ENCODE results near the gene FBLN1.
A peak's percentile ranks its signal among the peaks of the same experiment; 100 is the strongest.
"Not testable (repeated sequence)": the region's sequence is repeated elsewhere in the genome, so short reads cannot be mapped to it uniquely, and the experiment has no call there.

Gene FBLN1

DNA sequence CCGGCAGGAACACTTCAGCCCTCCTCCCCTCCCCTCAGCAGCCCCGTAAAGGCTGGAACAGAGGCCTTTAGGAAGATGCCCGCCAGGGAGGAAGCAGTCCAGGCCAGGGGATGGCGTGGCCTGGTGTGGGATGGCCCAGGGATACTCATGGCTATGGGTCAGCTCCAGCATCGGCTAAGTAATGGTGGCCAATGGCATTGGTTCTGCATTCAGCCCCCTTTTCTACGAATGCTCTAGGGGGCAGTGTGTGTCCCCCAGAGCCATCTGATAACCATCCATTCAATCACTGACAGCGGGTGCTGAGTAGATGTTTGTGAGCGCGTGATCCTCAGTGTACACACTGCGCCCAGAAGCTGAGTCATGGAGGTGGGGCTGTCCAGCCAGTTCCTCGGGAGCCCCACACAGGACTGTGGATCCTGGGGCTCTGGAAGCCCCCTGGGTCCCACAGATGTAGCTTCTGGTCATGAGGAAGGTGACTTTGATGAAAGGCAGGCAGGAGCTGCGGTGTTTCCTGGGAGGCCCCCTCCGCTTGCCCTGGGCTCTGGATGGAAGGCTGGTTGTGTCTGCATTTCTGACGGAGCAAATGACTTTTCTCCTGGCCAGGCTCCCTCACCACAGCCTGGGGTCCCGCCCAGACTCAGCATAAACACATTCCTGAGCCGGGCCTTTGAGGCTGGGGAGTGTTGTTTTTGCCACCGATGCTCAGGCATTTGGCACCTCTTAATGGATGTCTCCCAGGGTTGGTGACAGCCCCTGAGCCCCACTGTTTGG lies 46.5 kb downstream of the FBLN1 start:
- peak; percentile 93 for DNase-seq

DNA sequence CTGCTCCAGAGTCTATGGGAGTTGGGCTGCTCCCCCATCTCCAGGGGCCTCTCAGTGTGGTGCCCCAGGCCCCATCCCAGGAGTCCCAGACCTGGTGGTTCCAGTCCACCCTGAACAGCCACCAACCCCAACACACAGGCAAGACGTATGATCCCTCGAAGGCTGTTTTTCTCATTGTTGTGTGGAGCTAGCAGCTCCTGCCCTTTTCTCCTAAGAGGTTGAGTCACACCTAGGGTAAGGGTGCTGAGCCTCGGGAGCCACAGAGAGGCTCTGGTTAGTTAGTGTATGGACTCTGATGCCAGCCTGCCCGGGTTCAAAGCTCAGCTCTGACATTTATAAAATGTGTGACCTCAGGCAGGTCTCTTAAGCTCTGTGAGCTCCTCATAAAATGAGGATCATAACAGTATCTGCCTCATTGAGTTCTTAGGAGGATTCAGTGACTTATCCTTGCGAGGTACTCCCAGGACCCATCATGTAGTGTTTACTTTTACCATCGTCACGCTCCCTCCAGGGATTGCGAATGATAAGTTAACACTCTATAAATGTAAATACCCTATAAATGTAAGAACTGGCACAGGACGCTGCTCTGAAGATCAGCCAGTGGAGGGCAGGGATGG lies 47.2 kb downstream of the FBLN1 start:
- no peak for DNase-seq

- no peak for DNase-seq
These were observed 47.7 kb downstream of the FBLN1 start for GRCh38 chr22:45550416-45550815.

- DNase-seq, result no peak
These were observed 48.2 kb downstream of the FBLN1 start for GRCh38 chr22:45550891-45551290.

DNA sequence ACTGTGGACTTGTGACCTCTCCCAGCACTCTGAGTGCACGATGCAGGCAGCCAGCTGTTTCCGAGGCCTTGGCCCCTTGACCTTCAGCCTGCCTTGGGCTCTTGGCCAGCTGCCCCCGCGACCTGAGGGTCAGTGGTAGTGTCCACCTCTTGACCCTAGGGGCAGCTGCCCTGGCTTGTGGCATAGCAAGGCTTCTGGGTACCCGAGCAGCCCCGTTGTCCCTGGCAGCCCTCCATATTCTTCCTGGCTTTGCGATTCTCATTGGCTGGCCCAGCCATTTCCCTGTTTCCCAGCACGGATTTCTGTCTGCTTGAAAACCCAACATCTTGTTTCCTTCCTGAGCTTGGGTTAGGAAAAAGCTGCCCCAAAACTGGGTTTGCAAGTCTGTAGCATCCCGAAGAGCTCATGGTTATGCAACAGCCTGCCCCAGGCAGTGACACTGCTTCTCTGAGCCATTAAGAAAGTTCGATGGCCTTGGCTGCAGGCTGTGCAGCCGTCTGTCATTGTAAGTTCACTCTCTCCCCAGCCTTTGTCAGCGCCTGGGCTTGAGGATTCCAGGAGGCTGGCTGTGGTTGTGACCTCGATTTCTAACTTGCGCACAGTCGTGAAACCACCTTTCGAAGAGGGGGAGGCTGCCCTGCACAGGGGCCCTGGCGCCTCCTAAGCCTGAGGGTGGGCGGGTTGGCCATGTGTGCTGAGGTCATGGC lies 48.8 kb downstream of the FBLN1 start:
- DNase-seq, result peak; percentile 44

DNA sequence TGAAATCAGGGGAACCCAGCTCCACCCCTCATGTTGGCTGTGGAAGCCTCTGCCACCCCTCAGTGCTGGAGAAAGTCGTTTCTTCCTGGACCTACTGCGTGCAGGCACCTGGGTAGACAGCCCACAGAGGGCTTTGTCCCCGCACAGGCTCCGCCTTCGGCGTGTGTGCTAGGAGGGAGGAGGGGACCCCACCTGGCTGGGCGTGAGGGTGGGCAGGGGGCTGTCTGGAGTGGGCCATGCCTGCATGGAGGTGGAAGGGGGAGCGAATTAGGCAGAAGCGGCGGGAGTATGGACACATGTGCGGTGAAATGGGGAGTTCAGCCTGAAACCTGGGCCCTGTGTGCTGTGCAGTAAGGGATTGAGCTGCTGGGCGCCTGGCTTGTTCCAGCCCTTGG lies 49.3 kb downstream of the FBLN1 start:
- DNase-seq, result no peak

GRCh38 chr22:45552580-45553350 lies 50.1 kb downstream of the FBLN1 start:
- peak; percentile 84 for DNase-seq

- peak; percentile 90 for DNase-seq
These were observed 50.8 kb downstream of the FBLN1 start for GRCh38 chr22:45553351-45554039.

- DNase-seq, result no peak
These were observed 51.3 kb downstream of the FBLN1 start for GRCh38 chr22:45554040-45554406.

GRCh38 chr22:45554861-45555260 lies 52.2 kb downstream of the FBLN1 start:
- DNase-seq, result no peak

- DNase-seq, result not testable (repeated sequence)
These were observed 55.2 kb downstream of the FBLN1 start for GRCh38 chr22:45557926-45558325.

DNA sequence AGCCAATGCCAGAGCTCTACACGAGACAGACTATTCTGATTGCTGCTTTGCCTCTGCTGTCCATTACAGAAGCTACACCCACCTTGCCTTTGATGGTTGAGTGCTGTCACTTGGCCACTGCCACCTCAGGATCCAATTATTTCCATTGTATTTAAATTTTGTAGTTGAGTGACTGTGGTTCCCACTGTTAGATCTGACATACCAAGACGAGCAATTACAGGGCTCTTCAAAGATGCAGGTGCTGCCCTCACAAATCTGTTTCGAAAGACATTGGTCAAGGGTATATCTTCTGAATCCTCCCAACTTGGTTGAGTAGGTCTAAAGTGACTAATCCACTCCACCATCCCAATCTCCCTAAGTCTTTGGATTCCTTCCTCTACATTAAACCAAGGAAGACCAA lies 57.4 kb downstream of the FBLN1 start:
- DNase-seq, result not testable (repeated sequence)

DNA sequence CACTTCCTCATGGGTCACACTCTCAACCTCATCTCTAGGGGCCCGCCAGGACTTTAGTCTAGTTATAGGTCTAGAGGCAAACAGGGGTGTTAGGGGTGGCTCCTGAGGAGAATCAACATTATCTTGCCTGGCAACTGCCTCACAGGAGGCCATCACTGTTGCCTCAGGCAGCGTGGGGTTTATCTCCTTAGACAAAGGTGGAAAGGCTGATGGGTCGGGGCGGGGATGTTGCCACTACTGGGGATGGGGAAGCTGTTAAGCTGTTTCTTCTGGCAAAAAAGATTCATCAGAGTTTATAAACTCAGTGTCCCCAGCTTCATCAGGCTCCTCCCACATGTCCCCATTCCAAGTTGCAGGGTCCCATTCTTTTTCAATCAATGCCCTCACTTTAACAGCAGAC lies 58.1 kb downstream of the FBLN1 start:
- not testable (repeated sequence) for DNase-seq

DNA sequence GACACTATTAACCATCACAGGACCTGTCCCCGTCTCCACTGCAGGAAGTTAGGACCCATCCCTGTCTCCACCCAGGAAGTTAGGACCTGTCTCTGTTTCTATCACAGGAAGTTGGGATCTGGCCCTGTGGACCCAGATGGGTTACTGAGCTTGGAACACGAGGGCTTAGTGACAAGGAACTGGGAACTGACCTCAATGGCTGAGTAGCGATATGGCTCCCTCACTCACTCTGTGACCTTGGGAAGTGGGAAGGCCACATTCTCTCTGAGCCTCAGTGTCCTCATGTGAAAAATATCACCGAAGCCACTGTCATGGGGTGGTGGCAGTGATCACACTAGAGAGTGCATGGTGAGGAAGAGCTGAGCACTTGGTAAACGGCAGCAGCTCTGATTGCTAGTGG lies 59.4 kb downstream of the FBLN1 start:
- DNase-seq, result no peak

- no peak for DNase-seq
These were observed 60.1 kb downstream of the FBLN1 start for GRCh38 chr22:45562537-45563361.

- no peak for DNase-seq
These were observed 60.8 kb downstream of the FBLN1 start for GRCh38 chr22:45563362-45564040.

GRCh38 chr22:45564349-45565030 lies 61.8 kb downstream of the FBLN1 start:
- DNase-seq, result no peak

- DNase-seq, result no peak
These were observed 62.5 kb downstream of the FBLN1 start for GRCh38 chr22:45565171-45565570.

GRCh38 chr22:45565973-45566372 lies 63.3 kb downstream of the FBLN1 start:
- DNase-seq, result no peak

DNA sequence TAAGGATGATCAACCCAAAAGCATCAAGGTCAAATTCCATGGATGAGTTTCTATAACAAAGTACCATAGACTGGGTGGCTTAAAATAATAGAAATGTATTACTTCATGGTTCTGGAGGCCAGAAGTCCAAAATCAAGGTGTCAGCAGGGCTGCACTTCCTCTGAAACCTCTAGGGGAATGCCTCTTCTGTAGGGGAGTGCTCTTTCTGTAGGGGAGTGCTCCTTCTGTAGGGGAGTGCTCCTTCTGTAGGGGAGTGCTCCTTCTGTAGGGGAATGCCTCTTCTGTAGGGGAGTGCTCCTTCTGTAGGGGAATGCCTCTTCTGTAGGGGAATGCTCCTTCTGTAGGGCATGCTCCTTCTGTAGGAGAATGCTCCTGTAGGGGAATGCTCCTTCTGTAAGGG lies 65.5 kb downstream of the FBLN1 start:
- no peak for DNase-seq

DNA sequence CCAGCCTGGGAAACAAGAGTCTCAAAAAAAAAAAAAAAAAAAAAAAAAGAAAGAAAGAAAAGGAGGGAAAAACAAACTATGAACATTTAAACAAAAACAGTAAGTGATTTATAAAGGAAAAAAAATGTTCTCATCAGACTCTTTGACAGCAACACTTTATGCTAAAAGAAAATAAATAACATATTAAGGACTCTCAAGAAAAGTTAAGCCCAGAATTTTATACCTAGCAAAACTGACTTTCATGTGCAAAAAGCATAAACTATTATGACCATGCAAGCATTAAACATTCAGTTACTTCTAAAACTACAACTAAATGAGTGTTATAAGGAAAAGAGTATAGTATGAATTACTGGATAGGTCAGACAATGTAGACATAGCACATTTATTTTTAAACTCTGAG lies 68.4 kb downstream of the FBLN1 start:
- no peak for DNase-seq

All from fibroblast of upper back skin (primary cell).